ENCODE measurements around the gene GALM.

DNA sequence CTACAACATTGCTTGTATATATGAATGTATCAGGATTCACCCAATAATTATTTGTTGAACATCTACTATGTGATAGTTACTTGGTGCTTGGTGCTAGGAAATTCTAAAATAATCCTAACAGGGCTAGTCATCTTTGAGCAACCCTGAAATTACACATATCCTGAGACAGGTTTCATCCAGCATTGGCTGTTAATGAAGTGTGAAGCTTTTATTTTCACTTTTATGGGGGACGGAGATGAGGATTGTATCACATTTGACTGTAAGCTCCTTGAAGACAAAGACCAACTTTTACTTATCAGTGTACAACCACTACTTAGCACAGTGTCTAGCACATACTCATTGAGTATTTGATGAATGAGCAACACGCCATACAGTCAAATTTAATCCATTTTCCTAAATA is 6.8 kb upstream of the GALM start:
- TF ChIP-seq POLR2A (IDR thresholded peaks at IDR 0.05; ENCODE audit: low read length): no peak
- TF ChIP-seq GATA1 (IDR thresholded peaks at IDR 0.05; ENCODE audit: low read depth, low read length): no peak
